GM12875 (cell line): Measurements from ENCODE around the gene AR.

Experiments used
- H3K4me3 ChIP-seq: one replicate; pipeline ENCODE4 v1.5.1; 2011; ENCODE audit warnings: low read depth, low read length, control low read depth
- TF ChIP-seq, protein P1 (sequence below): IDR thresholded peaks from 2 replicates; pipeline ENCODE4 v1.5.1; 2011; ENCODE audit warnings: low read depth, mild to moderate bottlenecking, control low read depth, inconsistent platforms, low read length, moderate library complexity, borderline replicate concordance; ENCODE audit not compliant: insufficient read depth

Gene AR

GRCh38 chrX:67612231-67612630 lies 68.4 kb downstream of the AR start:
- H3K4me3 ChIP-seq: no peak overlapping the region
- TF ChIP-seq, protein P1, sequence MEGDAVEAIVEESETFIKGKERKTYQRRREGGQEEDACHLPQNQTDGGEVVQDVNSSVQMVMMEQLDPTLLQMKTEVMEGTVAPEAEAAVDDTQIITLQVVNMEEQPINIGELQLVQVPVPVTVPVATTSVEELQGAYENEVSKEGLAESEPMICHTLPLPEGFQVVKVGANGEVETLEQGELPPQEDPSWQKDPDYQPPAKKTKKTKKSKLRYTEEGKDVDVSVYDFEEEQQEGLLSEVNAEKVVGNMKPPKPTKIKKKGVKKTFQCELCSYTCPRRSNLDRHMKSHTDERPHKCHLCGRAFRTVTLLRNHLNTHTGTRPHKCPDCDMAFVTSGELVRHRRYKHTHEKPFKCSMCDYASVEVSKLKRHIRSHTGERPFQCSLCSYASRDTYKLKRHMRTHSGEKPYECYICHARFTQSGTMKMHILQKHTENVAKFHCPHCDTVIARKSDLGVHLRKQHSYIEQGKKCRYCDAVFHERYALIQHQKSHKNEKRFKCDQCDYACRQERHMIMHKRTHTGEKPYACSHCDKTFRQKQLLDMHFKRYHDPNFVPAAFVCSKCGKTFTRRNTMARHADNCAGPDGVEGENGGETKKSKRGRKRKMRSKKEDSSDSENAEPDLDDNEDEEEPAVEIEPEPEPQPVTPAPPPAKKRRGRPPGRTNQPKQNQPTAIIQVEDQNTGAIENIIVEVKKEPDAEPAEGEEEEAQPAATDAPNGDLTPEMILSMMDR: no peak

DNA sequence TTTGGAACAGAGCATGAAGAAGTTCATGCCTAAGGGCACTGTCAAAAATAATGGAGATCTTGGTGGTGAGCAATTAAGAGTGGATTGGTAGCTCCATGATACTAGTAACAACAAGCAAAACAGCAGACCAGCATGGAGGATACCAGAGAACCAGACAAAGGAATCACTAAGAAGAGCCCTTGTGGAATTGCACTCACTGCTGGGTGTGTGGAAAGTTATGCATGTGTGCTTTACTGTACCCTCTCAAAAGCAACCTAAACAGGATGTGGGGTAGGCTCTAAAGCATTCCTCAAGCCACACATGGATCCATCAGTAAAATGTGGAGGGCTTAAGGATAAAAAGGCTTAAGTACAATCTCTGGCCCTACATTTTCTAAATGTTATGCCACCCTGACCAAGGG lies 69.5 kb downstream of the AR start:
- no peak overlapping the region for H3K4me3 ChIP-seq
- TF ChIP-seq, protein P1: no peak

GRCh38 chrX:67613996-67614395 lies 70.2 kb downstream of the AR start:
- TF ChIP-seq, protein P1: no peak
- no peak overlapping the region for H3K4me3 ChIP-seq

DNA sequence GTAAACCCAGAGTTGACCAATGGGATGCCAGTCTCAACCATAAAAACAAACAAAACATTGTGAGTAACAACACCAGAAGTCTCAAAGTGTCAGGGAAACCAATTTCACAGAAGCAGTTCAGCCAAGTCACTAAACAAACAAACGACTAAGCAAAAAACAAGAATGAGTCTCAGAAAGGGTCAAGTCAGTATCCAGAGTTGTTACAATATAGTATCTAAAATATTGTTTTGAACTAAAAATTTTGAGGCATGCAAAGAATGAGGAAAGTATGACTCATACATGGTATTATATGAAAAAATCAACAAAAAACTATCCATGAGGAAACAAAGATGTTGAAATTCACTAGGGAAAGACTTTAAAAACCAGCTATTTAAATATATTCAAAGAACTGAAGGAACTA lies 70.6 kb downstream of the AR start:
- H3K4me3 ChIP-seq: no peak overlapping the region
- TF ChIP-seq, protein P1: no peak

DNA sequence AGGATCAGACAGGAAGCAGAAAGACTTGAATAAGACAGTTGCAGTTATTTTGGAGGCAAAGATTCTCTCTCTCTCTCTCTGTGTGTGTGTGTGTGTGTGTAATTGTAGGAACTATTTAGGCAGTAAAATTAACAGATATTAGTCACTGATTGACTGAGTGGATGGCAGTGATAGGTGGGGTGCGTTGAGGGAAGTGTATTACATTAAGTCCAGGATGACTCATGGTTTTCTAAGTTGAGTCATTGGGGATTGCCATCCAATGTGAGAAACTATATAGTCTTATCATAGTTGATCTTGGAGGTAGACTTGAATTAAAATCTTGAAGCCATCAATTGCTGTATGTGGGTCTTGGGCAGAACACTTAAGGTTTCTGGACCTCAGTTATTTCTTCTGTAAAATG lies 75.4 kb downstream of the AR start:
- H3K4me3 ChIP-seq: no peak overlapping the region
- TF ChIP-seq, protein P1: no peak

DNA sequence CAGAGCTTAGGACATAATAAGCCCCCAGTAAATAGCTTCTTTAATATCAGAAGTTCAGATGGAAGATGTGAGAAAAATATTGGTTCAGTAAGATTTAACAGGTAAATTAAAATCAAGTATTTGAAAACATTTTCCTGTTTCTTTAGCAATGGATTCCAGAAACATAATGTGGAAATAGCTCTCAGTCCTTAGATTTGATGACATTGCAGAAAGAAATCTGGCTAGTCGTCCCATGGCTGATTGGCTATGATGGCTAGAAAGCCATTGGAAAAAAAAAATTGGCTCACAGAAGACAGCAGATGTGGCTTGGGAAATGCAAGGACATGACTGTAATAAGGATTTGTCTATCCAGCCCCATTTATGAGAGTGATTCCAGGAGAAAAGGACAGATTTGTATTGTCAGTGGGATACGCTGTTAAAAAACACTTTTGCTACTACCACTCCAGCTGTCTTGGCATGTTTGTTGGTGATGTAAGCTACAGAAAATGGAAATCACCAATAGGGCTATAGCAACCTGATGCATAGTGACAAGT lies 78.3 kb downstream of the AR start:
- no peak overlapping the region for H3K4me3 ChIP-seq
- TF ChIP-seq, protein P1: no peak

DNA sequence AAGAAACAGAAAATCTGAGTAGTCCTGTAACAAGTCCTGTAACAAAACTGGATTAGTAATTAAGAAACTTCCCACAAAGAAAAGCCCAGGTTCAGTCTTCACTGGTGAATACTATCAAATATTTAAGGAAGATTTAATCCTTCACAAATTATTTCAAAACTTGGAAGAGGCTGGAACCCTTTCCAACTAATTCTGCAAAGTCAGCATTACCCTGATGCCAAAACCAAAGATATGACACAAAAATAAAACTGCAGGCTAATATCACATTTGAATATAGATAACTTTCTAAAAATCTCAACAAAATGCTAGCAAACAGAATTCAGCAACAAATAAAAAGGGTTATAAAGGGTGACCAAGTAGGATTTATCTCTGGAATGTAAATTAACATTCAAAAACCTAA lies 80.5 kb downstream of the AR start:
- TF ChIP-seq, protein P1: no peak

More for the DNA sequence above, 80.5 kb downstream of the AR start:
- H3K4me3 ChIP-seq: no peak overlapping the region
